NCI-H524 treated with DMSO at 0.1 percent for 48 hours (cell line): ENCODE measurements around the gene CST11.
A peak's percentile ranks its signal among the peaks of the same experiment; 100 is the strongest.

Experiments used
- DNase-seq: peaks from one replicate; lab custom pipeline; 2025; lab: John Stamatoyannopoulos, UW

Gene CST11

GRCh38 chr20:23453549-23454543 lies 1.2 kb upstream of the CST11 start:
- no peak for DNase-seq

GRCh38 chr20:23451956-23452487 lies 654 bp downstream of the CST11 start:
- DNase-seq, result no peak

DNA sequence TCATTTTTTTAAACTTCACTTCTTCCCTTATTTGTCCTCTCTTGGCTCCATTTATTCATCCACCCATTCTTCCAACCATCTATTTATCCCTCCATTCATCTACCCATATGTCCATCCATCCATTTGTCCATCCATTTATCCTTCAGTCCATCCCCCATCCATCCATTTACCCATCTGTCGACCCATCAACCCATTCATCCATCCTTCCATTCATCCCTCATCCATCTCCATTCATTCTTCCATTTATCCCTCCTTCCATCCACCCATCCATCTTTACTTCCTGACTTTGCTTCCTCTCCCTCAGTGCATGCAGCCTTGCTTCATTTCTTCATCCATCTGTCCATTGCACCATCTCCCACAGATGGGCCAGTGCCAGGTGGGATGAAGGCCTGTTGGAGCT lies 1.8 kb downstream of the CST11 start:
- no peak for DNase-seq

GRCh38 chr20:23449421-23449820 lies 3.3 kb downstream of the CST11 start:
- no peak for DNase-seq

GRCh38 chr20:23448167-23448566 lies 4.5 kb downstream of the CST11 start:
- DNase-seq, result no peak

DNA sequence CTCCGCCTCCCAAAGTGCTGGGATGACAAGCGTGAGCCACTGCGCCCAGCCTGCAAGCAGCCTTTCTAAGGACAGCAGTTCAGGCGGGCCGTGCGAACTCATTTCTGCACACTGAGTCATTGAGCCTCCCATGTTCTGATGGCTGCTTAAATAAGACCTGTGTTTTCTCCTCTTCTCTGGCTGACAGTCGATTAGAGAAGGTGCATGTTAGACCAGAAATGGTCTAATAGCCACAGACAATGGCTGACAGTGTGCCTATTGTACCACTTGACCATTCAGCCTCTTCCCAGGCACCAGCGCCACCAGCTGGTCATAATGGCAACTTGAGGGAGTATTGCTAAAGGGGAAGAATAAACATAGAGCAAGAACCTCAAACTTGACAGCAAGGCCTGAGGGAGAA lies 6.2 kb downstream of the CST11 start:
- DNase-seq, result no peak

- DNase-seq, result no peak
These were observed 7.0 kb downstream of the CST11 start for GRCh38 chr20:23445596-23446217.

DNA sequence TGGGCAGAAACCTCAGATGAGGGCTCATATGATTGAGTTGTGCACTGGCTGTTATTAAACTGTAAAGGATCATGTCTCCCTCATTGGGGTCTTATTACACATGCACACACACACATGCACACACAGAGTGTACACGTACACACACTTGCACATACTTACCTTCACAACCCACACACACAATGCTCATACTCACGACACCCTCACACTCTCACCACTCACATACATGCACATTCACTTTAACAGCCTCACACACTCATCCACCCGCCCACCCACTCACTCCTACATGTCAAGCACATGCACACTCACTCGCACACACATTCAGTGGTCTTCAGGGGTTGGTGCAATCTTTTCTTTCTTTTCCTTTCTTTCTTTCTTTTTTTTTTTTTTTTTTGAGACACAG lies 7.8 kb downstream of the CST11 start:
- no peak for DNase-seq

- no peak for DNase-seq
These were observed 10.2 kb downstream of the CST11 start for GRCh38 chr20:23442436-23442835.

DNA sequence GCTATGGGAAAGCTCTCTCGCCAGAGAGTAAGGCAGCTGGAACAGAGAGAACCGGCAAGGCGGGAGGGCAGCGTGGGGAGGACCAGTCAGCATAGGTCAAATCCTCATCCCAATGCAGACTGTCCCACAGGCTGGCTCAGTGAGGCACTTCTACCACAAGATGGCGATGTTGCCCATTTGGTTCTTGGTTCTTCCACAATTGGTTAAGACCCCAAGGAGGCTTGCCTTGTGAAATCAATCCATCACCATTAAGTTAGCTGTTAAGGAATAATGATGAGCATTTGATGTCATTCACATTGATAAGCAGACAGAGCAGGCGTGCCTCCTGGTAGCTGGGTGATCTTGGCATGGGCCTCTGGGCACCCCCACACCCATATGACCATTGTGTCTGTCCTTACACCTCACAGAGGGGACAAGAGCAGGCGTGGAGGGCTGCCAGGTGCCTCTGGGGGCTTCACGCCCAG lies 10.8 kb downstream of the CST11 start:
- peak; percentile 55 for DNase-seq

GRCh38 chr20:23440004-23440403 lies 12.7 kb downstream of the CST11 start:
- DNase-seq, result no peak

DNA sequence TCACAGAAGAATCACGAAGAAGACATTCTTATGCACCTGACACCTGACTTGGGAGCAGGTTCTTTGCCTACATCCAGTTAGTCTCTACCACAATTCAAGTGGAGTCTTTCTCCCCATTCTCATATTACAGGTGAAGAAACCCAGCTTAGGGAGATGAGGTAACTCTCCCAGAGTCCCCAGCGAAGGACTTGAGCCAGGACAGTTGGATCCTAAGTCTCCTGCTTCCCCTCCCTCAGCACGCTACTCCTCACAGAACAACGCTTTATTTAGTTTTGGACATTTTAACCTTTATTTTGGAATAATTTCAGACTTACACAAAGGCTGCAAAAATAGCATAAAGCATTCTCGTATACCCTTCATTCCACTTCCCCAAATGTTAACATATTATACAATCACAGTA lies 14.0 kb downstream of the CST11 start:
- no peak for DNase-seq

DNA sequence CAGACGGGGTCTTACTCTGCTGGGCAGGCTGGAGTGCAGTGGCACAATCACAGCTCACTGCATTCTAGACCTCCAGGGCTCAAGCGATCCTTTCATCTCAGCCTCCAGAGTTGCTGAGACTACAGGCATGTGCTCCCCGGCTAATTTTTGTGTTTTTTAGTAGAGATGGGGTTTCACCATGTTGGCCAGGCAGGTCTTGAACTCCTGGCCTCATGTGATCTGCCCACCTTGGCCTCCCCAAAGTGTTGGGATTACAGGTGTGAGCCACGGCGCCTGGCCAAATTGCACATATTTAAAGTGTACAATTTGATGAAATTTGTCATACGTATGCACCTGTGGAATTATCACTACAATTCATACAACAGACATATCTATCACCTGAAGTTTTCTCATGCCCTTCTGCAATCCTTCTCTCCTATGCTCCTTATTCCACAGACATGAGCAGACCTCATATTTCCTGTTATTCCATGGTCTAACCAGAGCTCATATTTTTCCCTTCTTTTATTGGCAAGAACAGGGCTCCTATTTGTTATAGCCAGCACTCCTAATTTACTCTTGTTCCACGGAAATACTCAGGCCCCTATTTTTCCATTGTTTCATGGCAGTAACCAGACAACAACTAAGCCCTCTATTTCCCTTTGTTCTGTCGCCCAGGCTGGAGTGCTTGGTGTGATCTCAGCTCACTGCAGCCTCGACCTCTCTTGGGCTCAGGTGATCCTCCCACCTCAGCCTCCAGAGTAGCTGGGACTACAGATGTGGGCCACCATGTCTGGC lies 15.4 kb downstream of the CST11 start:
- no peak for DNase-seq

DNA sequence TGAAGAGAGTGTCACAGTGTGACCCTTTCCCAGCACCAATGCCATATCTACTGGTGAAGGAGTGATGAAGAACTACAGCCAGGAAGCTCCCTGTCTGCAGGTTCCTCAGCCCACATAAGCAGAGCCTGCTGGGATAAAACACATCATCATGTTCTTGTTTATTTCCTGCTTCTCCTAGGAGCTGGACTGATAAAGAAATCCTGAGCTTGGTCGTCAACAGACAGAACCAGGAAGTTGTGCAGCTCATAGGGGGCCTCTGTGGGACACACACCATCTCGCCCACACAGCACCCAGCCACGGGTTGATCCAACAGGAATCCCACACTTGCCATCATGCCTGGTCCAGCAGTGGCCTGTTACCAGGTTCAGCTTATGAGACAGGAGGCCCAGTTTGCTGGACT lies 16.0 kb downstream of the CST11 start:
- DNase-seq, result no peak

- no peak for DNase-seq
These were observed 16.8 kb downstream of the CST11 start for GRCh38 chr20:23435626-23436539.

- no peak for DNase-seq
These were observed 18.0 kb downstream of the CST11 start for GRCh38 chr20:23434521-23435313.

GRCh38 chr20:23433628-23434027 lies 19.0 kb downstream of the CST11 start:
- no peak for DNase-seq

- DNase-seq, result no peak
These were observed 27.5 kb downstream of the CST11 start for GRCh38 chr20:23425129-23425528.

DNA sequence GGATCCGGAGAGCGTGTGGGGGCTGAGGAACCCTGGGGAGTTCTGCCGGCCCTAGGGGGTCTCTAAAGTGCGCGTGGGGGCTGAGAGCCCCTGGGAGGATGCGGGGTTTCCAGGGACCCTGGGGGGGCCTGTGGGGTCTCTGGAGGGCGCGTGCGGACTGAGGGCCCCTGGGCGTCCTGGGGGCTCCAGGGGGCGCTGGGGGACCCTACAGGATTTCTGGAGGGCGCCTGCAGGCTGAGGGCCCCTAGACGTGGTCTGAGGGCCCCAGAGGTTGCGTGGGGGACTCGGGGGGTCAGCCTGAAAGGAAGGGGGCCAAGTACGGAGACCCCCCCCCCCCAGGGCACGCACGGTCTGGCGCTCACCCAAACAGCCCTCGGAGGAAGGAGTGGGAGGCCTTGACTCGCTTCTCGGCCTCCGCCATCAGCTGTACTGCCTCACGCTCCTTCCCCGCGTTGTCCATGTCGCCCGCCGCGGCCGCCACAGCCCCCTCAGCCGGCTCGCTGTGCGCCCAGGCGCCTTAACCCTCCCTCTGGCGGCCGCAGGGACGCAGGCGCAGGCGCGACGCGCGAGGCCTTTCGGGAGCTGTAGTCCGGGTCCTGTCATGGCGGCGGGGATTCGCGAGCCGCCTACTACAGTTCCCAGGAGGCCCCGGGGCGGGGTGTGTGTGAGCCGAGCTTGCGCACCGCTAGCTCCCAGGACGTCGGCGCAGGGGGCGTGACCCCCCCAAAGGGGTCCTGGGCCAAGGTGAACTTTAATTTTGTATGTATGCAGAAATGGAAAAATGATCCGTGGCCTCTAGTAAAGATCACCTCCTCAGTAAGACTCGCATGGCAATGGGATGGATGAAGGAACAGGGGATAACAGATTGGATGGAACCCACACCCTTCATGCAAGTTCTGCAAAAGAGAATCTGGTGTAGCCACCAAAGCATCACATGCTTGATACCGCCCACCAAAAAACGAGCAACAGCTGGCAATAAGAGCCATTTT lies 31.4 kb downstream of the CST11 start, which contains the start of gene NAPB:
NAPB (minus strand) TSS at position 546 of the 989 bp plus-strand sequence; CDS start at position 460, 86 bp downstream.
- DNase-seq, result peak; percentile 72
